Chondrocyte (in vitro differentiated cells): ENCODE measurements around the gene GXYLT2. TPM values are rescaled to one million over a fixed set of nuclear protein-coding genes. Genes with fewer than 3 reads are reported as not detected.

ENCODE experiments used
- DNase-seq: peaks from one replicate; pipeline ENCODE4 v3.0.0; 2021; ENCODE audit warnings: mixed read lengths, low spot score
- H3K27ac Mint-ChIP-seq: one replicate; pipeline ENCODE4 v1.8.0; 2021; ENCODE audit warnings: mild to moderate bottlenecking, moderate library complexity, mixed read lengths; ENCODE audit not compliant: unreplicated experiment
- H3K27me3 Mint-ChIP-seq: 2 replicates; pipeline ENCODE4 v1.8.0; 2021; ENCODE audit warnings: low read depth, mixed read lengths
- H3K36me3 Mint-ChIP-seq: 2 replicates; pipeline ENCODE4 v1.8.0; 2021; ENCODE audit warnings: low read depth, mixed read lengths
- H3K4me1 Mint-ChIP-seq: 2 replicates; pipeline ENCODE4 v1.8.0; 2021; ENCODE audit warnings: low read depth, mild to moderate bottlenecking, mixed read lengths
- H3K4me3 Mint-ChIP-seq: one replicate; pipeline ENCODE4 v1.8.0; 2021; ENCODE audit warnings: mild to moderate bottlenecking, moderate library complexity, mixed read lengths; ENCODE audit not compliant: unreplicated experiment
- H3K9me3 Mint-ChIP-seq: 2 replicates; pipeline ENCODE4 v1.8.0; 2021; ENCODE audit warnings: low read depth, mixed read lengths
- total RNA-seq: library from RNA; stranded (reverse); gene quantifications from 3 replicates; pipeline ENCODE4 v1.2.1, GENCODE V29; 2021
- TF ChIP-seq, protein P1 (sequence below): fragments of 200-600 bp; sonication (generic); IDR thresholded peaks from 2 replicates; pipeline ENCODE4 v1.5.0; 2021; ENCODE audit warnings: antibody characterized with exemption, mild to moderate bottlenecking, moderate library complexity

GXYLT2 gene
- total RNA-seq, 1 donor from 2014 or later: 99.3 TPM

DNA sequence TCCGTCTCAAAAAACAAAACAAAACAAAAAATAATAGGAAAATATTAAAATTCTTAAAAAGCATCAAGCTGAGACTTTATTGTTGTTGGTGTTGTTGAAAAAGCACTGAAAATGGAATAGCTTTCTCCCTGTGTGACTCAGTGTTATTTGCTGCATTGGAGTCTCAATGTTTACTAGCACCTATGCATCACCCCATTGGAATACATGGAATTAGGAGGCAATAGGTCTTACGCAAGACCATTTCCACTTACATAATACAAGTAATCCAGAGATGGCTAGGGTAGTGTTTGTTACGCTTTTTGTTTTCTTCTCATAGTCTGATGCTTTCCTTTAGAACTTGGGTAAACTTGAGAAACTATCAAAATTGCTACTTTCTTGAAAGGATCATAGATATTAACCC lies 15.2 kb downstream of the GXYLT2 start:
- Mint-ChIP-seq H3K27ac (peak overlapping the region; percentile 36), H3K4me1 (peaks cover 59% of the 10 kb centered on the region), H3K36me3 (peaks cover 4% of the 10 kb centered on the region), H3K4me3 (no peak overlapping the region), H3K27me3 (no peaks in the 10 kb centered on the region), H3K9me3 (peaks cover 4% of the 10 kb centered on the region)
- TF ChIP-seq, protein P1, sequence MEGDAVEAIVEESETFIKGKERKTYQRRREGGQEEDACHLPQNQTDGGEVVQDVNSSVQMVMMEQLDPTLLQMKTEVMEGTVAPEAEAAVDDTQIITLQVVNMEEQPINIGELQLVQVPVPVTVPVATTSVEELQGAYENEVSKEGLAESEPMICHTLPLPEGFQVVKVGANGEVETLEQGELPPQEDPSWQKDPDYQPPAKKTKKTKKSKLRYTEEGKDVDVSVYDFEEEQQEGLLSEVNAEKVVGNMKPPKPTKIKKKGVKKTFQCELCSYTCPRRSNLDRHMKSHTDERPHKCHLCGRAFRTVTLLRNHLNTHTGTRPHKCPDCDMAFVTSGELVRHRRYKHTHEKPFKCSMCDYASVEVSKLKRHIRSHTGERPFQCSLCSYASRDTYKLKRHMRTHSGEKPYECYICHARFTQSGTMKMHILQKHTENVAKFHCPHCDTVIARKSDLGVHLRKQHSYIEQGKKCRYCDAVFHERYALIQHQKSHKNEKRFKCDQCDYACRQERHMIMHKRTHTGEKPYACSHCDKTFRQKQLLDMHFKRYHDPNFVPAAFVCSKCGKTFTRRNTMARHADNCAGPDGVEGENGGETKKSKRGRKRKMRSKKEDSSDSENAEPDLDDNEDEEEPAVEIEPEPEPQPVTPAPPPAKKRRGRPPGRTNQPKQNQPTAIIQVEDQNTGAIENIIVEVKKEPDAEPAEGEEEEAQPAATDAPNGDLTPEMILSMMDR: no peak
- no peak for DNase-seq

DNA sequence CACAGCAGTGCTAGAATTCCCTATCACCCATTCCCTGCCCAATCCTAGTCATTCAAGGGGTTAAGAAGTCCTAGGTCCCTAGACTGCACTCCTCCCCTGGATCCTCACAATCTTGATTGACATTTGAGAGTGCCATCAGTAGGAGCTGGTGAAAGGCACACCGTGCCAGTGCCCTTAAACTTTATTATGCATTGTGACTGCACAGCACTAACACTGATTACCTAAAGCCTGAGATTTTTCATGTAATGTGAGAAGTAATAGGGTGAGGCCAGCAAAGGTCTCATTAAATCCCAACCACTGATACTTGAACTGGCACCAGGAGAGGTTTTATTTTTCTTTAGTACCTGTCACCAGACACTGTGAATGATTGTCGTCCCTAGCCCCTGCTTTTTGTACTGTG lies 16.3 kb downstream of the GXYLT2 start:
- TF ChIP-seq, protein P1: no peak
- peak overlapping the region; percentile 19 for H3K27ac Mint-ChIP-seq

DNA sequence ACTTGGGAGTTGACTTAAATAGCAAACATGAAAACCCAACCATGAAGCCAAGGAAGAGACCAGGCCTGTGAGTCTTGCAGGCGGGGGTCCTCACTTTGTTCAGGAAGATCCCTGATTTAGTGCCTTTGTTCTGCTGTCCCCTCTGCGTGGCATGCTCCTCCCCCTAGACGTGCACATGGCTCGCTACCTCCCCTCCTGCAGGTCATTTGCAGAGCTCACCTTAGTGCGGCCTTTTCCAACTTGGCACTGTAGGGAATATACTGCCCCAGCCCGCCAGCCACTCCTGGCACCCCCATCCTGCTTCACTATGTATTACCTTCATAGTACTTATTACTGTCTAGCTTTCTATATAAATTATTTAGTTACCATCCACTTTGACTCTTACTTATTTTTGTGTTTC lies 18.3 kb downstream of the GXYLT2 start:
- peaks cover 4% of the 10 kb centered on the region for H3K9me3 Mint-ChIP-seq
- no peaks in the 10 kb centered on the region for H3K27me3 Mint-ChIP-seq
- TF ChIP-seq, protein P1: no peak

More for the DNA sequence above, 16.3 kb downstream of the GXYLT2 start:
- Mint-ChIP-seq H3K36me3 (peaks cover 4% of the 10 kb centered on the region), H3K27me3 (no peaks in the 10 kb centered on the region), H3K9me3 (peaks cover 4% of the 10 kb centered on the region), H3K4me3 (no peak overlapping the region), H3K4me1 (peaks cover 62% of the 10 kb centered on the region)
- DNase-seq: no peak

DNA sequence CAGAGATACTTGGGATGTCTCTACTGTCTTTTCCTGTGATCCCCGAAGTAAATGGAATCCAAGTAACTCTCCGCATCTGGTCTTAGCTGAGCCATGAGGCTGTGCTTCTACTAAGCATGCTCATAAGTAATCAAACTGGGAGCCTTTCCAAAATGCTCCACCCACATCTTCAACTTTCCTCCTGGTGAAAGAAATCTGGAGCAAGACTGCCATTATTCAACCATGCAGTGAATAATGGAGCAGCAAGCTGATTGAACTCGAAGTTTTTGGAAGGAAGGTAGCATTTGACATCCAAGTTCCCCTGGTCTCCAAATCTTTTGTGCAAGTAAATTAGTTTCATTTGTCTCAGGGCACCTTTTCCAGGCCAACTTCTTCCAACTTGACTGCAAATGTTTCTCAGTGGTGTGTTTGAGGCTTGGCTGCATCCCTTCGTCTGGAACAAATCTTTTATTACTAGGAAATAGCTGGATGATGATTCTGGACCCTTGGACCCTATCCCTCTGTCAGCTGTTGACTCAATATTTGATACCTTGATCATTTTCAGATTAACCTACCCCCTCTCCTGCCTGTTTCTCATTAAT lies 19.4 kb downstream of the GXYLT2 start:
- H3K4me1 Mint-ChIP-seq: peaks cover 77% of the 10 kb centered on the region
- peaks cover 2% of the 10 kb centered on the region for H3K9me3 Mint-ChIP-seq
- no peak for DNase-seq
- peaks cover 11% of the 10 kb centered on the region for H3K36me3 Mint-ChIP-seq
- H3K4me3 Mint-ChIP-seq: no peak overlapping the region
- peak overlapping the region; percentile 89 for H3K27ac Mint-ChIP-seq
- H3K27me3 Mint-ChIP-seq: no peaks in the 10 kb centered on the region
- TF ChIP-seq, protein P1: no peak

More for the DNA sequence above, 18.3 kb downstream of the GXYLT2 start:
- Mint-ChIP-seq H3K4me3 (no peak overlapping the region), H3K27ac (peak overlapping the region; percentile 89), H3K36me3 (peaks cover 12% of the 10 kb centered on the region), H3K4me1 (peaks cover 74% of the 10 kb centered on the region)
- no peak for DNase-seq

DNA sequence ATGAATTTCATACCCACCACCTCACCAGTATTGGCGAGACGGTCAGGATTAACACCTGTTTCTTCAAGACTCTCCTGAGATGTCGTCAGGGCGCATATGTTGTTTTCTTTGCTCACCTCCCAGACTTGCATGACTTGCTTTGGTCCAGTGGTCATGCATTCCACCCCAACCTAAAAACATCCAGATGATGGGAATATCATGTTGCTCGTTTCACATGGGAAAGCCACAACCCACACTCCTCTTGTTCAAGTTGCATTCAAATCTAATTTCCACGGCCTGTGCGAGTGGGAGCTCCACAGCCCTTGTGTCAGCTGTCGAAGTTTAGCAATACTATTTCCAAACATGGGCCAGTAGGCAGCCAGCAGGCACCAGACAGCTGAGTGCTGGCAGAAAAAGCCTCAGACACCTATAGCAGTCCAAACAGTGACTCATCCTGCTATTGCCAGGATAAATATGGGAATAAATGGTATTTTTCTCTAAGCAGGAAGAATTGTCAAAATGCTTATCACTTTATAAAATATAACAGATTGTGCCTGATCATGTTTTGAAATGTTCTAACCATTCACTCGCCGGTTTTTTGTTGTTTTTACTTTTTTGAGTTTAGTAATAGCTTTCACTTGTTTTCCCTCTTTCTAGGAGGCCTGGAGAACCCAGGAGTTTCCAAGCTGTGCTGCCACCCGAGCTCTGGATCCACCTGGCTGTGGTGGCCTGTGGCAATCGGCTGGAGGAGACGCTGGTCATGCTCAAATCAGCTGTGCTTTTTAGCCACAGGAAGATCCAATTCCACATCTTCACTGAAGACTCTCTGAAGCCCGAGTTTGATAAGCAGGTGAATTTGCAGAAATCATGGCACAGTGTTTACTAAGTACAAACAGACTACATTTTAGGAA lies 20.1 kb downstream of the GXYLT2 start:
- H3K4me1 Mint-ChIP-seq: peaks cover 83% of the 10 kb centered on the region
- H3K27me3 Mint-ChIP-seq: no peaks in the 10 kb centered on the region
- H3K36me3 Mint-ChIP-seq: peaks cover 15% of the 10 kb centered on the region
- H3K9me3 Mint-ChIP-seq: peaks cover 2% of the 10 kb centered on the region
- H3K4me3 Mint-ChIP-seq: peak overlapping the region; percentile 50
- DNase-seq: no peak
- TF ChIP-seq, protein P1: no peak
- H3K27ac Mint-ChIP-seq: peak overlapping the region; percentile 89
